SU-DHL-6 (cell line): Measurements from ENCODE around the gene NAPB.

Experiments used
- H2AFZ ChIP-seq: fragments of 200-600 bp; sonication (generic); 2 replicates; pipeline ENCODE4 v1.6.1; 2014; ENCODE audit warnings: low read depth, mild to moderate bottlenecking, moderate library complexity, mixed read lengths, antibody characterized with exemption, low read length; ENCODE audit not compliant: severe bottlenecking
- H3F3A ChIP-seq: fragments of 200-600 bp; shearing (Covaris generic); 2 replicates; pipeline ENCODE4 v1.6.0; 2016; ENCODE audit warnings: antibody characterized with exemption, mild to moderate bottlenecking; ENCODE audit not compliant: insufficient read depth
- H3K27ac ChIP-seq: fragments of 200-600 bp; sonication (generic); 2 replicates; pipeline ENCODE4 v1.5.1; 2016; ENCODE audit warnings: low read depth, mild to moderate bottlenecking, low read length, moderate library complexity, mixed read lengths
- H3K27me3 ChIP-seq: fragments of 200-600 bp; sonication (generic), shearing (Covaris generic); 2 replicates; pipeline ENCODE4 v1.6.0; 2014; ENCODE audit warnings: mild to moderate bottlenecking, low read length
- H3K36me3 ChIP-seq: fragments of 200-600 bp; sonication (generic); 2 replicates; pipeline ENCODE4 v1.6.1; 2014; ENCODE audit warnings: mild to moderate bottlenecking, low read length, mixed read lengths
- H3K4me2 ChIP-seq: fragments of 300-600, 200-600 bp; shearing (Covaris generic), sonication (generic); 2 replicates; pipeline ENCODE4 v1.6.0; 2014; ENCODE audit warnings: low read length, low read depth, mild to moderate bottlenecking; ENCODE audit not compliant: poor library complexity, severe bottlenecking
- H3K4me3 ChIP-seq: fragments of 200-600 bp; sonication (generic); 2 replicates; pipeline ENCODE4 v1.5.1; 2014; ENCODE audit warnings: antibody characterized with exemption, low read length, mild to moderate bottlenecking, mixed read lengths; ENCODE audit not compliant: insufficient read depth, poor library complexity, severe bottlenecking
- H3K79me2 ChIP-seq: fragments of 200-600 bp; sonication (generic); 2 replicates; pipeline ENCODE4 v1.6.1; 2014; ENCODE audit warnings: mild to moderate bottlenecking, low read length, moderate library complexity; ENCODE audit not compliant: insufficient read depth
- H3K9ac ChIP-seq: fragments of 200-600 bp; sonication (generic); 2 replicates; pipeline ENCODE4 v1.7.0; 2014; ENCODE audit warnings: mild to moderate bottlenecking, low read length
- H3K9me2 ChIP-seq: fragments of 200-600 bp; sonication (generic); replicated peaks from 2 replicates; pipeline ENCODE4 v1.6.1; 2014; ENCODE audit warnings: low read length; ENCODE audit not compliant: insufficient read depth
- H3K9me3 ChIP-seq: fragments of 200-600 bp; sonication (generic); 2 replicates; pipeline ENCODE4 v1.6.1; 2014; ENCODE audit warnings: low read length, mixed read lengths; ENCODE audit not compliant: insufficient read depth
- H4K20me1 ChIP-seq: fragments of 200-600 bp; sonication (generic); 2 replicates; pipeline ENCODE4 v1.6.1; 2014; ENCODE audit warnings: low read depth, mild to moderate bottlenecking, antibody characterized with exemption, low read length, moderate library complexity, mixed read lengths
- EZH2phosphoT487 ChIP-seq: fragments of 200-600 bp; sonication (generic), shearing (Covaris generic); conservative IDR thresholded peaks from 2 replicates; pipeline ENCODE4 v1.6.1; 2018; ENCODE audit warnings: mild to moderate bottlenecking, antibody characterized with exemption, low read length, moderate library complexity, mixed read lengths
- TF ChIP-seq, protein P1 (sequence below): fragments of 200-600 bp; sonication (generic); IDR thresholded peaks from one replicate; pipeline ENCODE4 v1.5.1; 2017; ENCODE audit warnings: antibody characterized with exemption, mild to moderate bottlenecking, low read length, moderate library complexity; ENCODE audit not compliant: insufficient read depth, poor library complexity, severe bottlenecking

The NAPB gene

DNA sequence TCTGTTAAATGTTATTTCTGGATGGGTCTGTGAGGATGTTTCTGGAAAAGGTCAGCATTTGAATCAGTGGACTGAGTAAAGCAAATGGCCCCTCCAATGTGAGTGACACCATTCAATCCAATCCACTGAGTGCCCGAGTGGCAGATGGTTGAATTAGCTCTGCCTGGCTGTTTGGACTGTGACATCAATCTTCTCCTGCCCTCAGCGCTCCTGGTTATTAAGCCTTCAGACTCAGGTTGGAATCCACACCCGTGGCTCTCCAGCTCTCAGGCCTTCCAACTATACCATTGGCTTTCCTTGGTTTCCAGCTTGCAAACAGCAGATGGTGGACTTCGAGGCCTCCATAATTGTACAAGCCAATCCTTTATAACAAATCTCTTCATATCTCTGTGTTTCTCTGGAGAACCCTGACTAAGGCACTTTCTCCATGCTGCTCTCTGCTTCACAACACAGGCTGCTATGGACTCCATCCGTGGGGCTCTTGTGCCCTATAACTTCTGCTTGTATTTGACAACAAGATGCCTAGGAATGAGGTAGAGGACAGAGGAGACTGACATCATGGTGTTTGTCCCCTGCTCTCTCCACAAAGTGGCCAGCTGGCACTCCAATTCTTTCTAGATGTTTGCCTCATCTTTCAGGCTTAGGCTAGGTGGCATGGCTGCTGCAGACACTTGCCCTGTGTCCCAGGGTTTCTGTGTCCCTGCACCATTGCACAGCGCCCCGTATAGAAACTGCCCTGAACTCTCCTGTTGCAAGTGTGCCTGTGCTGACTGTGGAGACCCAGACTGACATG is 13.4 kb upstream of the NAPB start:
- no peak overlapping the region for H3K9ac ChIP-seq
- H3K4me3 ChIP-seq: no peak overlapping the region
- no peak overlapping the region for H3K27ac ChIP-seq

DNA sequence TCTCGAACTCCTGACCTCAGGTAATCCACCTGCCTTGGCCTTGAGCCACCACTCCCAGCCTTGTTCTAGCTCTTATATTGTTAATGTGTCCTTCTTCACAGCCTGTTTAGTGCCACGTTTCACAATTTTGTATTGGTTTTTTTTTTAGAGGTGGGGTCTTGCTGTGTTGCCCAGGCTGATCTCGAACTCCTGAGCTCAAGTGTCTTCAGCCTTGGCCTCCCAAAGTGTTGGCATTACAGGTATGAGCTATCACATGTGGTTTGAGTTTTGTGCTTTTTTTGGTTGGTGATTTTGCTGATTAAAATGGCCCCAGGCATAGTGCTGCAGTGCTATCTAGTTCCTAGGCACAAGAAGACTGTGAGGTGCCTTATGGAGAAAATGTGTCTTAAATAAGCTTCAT is 12.3 kb upstream of the NAPB start:
- H2AFZ ChIP-seq: no peak overlapping the region
- H3K27me3 ChIP-seq: no peaks in the 10 kb centered on the region
- TF ChIP-seq EZH2phosphoT487: no peak
- TF ChIP-seq, protein P1, sequence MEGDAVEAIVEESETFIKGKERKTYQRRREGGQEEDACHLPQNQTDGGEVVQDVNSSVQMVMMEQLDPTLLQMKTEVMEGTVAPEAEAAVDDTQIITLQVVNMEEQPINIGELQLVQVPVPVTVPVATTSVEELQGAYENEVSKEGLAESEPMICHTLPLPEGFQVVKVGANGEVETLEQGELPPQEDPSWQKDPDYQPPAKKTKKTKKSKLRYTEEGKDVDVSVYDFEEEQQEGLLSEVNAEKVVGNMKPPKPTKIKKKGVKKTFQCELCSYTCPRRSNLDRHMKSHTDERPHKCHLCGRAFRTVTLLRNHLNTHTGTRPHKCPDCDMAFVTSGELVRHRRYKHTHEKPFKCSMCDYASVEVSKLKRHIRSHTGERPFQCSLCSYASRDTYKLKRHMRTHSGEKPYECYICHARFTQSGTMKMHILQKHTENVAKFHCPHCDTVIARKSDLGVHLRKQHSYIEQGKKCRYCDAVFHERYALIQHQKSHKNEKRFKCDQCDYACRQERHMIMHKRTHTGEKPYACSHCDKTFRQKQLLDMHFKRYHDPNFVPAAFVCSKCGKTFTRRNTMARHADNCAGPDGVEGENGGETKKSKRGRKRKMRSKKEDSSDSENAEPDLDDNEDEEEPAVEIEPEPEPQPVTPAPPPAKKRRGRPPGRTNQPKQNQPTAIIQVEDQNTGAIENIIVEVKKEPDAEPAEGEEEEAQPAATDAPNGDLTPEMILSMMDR: no peak
- H3F3A ChIP-seq: no peaks in the 10 kb centered on the region
- H3K36me3 ChIP-seq: no peaks in the 10 kb centered on the region
- no peaks in the 10 kb centered on the region for H3K9me3 ChIP-seq
- H3K9me2 ChIP-seq: no peaks in the 10 kb centered on the region
- H4K20me1 ChIP-seq: no peaks in the 10 kb centered on the region
- H3K27ac ChIP-seq: no peak overlapping the region
- no peak overlapping the region for H3K9ac ChIP-seq
- no peaks in the 10 kb centered on the region for H3K79me2 ChIP-seq
- H3K4me2 ChIP-seq: no peak overlapping the region
- no peak overlapping the region for H3K4me3 ChIP-seq

More for the DNA sequence above, 13.4 kb upstream of the NAPB start:
- Histone ChIP-seq H3F3A (no peaks in the 10 kb centered on the region), H3K27me3 (no peaks in the 10 kb centered on the region), H3K9me3 (no peaks in the 10 kb centered on the region), H3K79me2 (no peaks in the 10 kb centered on the region), H3K36me3 (no peaks in the 10 kb centered on the region), H2AFZ (no peak overlapping the region), H3K9me2 (no peaks in the 10 kb centered on the region), H4K20me1 (no peaks in the 10 kb centered on the region), H3K4me2 (no peak overlapping the region)
- TF ChIP-seq, protein P1: no peak
- TF ChIP-seq EZH2phosphoT487: no peak

DNA sequence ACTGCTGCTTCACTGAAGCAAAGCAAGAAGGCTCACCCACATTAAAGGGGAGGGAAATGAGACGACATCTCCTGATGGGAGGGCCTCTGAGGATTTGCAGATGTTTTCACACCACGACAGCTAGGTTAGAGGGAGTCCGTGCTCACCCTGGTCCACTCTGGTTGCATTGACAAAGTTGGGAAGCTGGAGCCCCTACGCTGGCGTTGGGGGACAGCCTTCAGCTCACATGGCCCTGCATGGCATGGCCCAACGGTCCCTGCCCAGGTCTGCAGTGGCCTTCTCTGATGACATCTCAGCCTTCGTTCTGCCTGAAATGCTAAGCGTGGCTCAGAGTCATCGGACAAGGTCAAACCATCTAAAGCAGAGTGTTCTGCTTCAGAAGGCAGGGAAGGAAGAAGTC is 3.8 kb upstream of the NAPB start:
- no peaks in the 10 kb centered on the region for H3K36me3 ChIP-seq
- no peak overlapping the region for H3K4me2 ChIP-seq

More for the DNA sequence above, 3.8 kb upstream of the NAPB start:
- no peak overlapping the region for H3K27ac ChIP-seq
- H2AFZ ChIP-seq: no peak overlapping the region
- H3K4me3 ChIP-seq: no peak overlapping the region
- H3F3A ChIP-seq: peaks cover 5% of the 10 kb centered on the region; the same call in 1 of the 2 replicates
- no peaks in the 10 kb centered on the region for H4K20me1 ChIP-seq
- H3K9ac ChIP-seq: no peak overlapping the region
- peaks cover 10% of the 10 kb centered on the region; the same call in 1 of the 2 replicates for H3K79me2 ChIP-seq
- no peak for TF ChIP-seq EZH2phosphoT487
- TF ChIP-seq, protein P1: no peak
- no peaks in the 10 kb centered on the region for H3K27me3 ChIP-seq
- H3K9me2 ChIP-seq: no peaks in the 10 kb centered on the region
- H3K9me3 ChIP-seq: no peaks in the 10 kb centered on the region
